ENCODE results near the gene TAF1D.

The TAF1D gene

DNA sequence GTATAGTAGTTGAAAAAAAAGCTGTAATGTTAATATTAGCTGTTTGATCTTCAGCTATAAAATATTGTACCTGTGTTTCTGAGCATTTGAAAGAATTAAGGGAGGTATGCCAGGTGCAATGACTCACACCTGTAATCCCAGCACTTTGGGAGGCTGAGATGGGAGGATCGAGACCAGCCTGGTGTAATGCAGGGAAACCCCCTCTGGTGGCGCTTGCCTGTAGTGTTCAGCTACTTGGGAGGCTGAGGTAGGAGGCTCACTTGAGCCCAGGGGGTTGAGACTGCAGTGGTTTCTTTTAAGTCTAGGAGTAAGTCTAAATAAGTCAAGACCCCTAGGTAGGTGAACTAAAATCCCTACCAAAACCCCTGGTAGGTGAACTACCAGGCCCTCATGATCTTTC, 37.1 kb downstream of the TAF1D start:
- ATAC-seq (replicated peaks; ENCODE audit: extremely low read depth, poor library complexity, severe bottlenecking) (no peak), DNase-seq (ENCODE audit: low spot score in 2 of 2) (no peak)
- Mint-ChIP-seq H3K36me3 (ENCODE audit: insufficient read depth) (peaks cover 42% of the 10 kb centered on the region), H3K9me3 (no peaks in the 10 kb centered on the region), H3K27ac (ENCODE audit: low read depth) (no peak overlapping the region), H3K27me3 (no peaks in the 10 kb centered on the region), H3K4me1 (no peaks in the 10 kb centered on the region), H3K4me3 (no peak overlapping the region)

DNA sequence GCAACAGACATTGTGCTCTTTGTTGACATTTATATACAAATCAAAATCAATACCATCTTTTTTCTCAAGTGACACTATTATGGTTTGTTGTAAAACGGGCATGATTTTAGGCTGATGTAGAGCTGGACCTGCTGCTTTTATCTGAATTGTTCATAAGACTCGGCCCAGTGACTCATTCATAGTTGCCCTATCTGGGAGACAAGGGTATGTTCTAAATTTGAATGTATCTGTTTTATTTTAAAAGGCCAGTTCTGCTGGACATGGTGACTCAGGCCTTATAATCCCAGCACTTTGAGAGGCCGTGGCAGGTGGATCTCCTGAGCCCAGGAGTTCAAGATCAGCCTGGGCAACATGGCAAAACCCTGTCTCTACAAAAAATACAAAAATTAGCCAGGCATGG, 40.5 kb downstream of the TAF1D start:
- H3K27ac Mint-ChIP-seq (ENCODE audit: low read depth) = no peak overlapping the region
- peaks cover 47% of the 10 kb centered on the region for H3K36me3 Mint-ChIP-seq (ENCODE audit: insufficient read depth)
- no peaks in the 10 kb centered on the region for H3K4me1 Mint-ChIP-seq
- H3K27me3 Mint-ChIP-seq = no peaks in the 10 kb centered on the region
- H3K4me3 Mint-ChIP-seq = no peak overlapping the region
- ATAC-seq (replicated peaks; ENCODE audit: extremely low read depth, poor library complexity, severe bottlenecking) (no peak), DNase-seq (ENCODE audit: low spot score in 2 of 2) (no peak)
- no peaks in the 10 kb centered on the region for H3K9me3 Mint-ChIP-seq

- H3K27me3 Mint-ChIP-seq = no peaks in the 10 kb centered on the region
- ATAC-seq (replicated peaks; ENCODE audit: extremely low read depth, poor library complexity, severe bottlenecking) (no peak), DNase-seq (ENCODE audit: low spot score in 2 of 2) (no peak)
- no peaks in the 10 kb centered on the region for H3K4me1 Mint-ChIP-seq
- H3K9me3 Mint-ChIP-seq = no peaks in the 10 kb centered on the region
- H3K36me3 Mint-ChIP-seq (ENCODE audit: insufficient read depth) = peaks cover 40% of the 10 kb centered on the region
- H3K4me3 Mint-ChIP-seq = no peak overlapping the region
- H3K27ac Mint-ChIP-seq (ENCODE audit: low read depth) = no peak overlapping the region
Measured at GRCh38 chr11:93697611-93698010, 43.7 kb downstream of the TAF1D start.

GRCh38 chr11:93694557-93694956, 46.7 kb downstream of the TAF1D start:
- no peaks in the 10 kb centered on the region for H3K9me3 Mint-ChIP-seq
- H3K4me1 Mint-ChIP-seq = peaks cover 5% of the 10 kb centered on the region
- H3K27ac Mint-ChIP-seq (ENCODE audit: low read depth) = no peak overlapping the region
- H3K27me3 Mint-ChIP-seq = no peaks in the 10 kb centered on the region
- DNase-seq (ENCODE audit: low spot score in 2 of 2) (no peak), ATAC-seq (replicated peaks; ENCODE audit: extremely low read depth, poor library complexity, severe bottlenecking) (no peak)
- peaks cover 40% of the 10 kb centered on the region for H3K36me3 Mint-ChIP-seq (ENCODE audit: insufficient read depth)
- H3K4me3 Mint-ChIP-seq = no peak overlapping the region

DNA sequence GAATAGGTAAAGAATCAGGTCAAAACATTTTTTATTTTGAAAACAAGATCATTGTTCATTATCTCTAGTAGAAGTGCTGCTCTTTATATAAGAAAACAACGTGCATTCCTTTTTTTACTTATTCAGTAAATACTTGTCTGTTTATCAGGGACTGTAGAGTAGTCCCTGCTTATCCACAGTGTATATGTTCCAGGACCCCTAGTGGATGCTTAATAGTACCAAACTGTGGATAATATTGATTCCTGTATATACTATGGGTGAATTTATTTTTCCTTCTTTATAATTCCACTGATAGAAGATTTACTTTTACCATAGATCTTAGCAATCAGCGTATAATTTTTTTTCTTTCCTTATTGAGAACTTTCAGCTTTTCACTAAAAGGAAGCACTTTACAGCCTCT, 47.2 kb downstream of the TAF1D start:
- Mint-ChIP-seq H3K4me3 (no peak overlapping the region), H3K36me3 (ENCODE audit: insufficient read depth) (peaks cover 37% of the 10 kb centered on the region), H3K27me3 (no peaks in the 10 kb centered on the region), H3K9me3 (no peaks in the 10 kb centered on the region), H3K27ac (ENCODE audit: low read depth) (no peak overlapping the region), H3K4me1 (peaks cover 7% of the 10 kb centered on the region)
- no peak for ATAC-seq (replicated peaks; ENCODE audit: extremely low read depth, poor library complexity, severe bottlenecking)
- no peak for DNase-seq (ENCODE audit: low spot score in 2 of 2)

DNA sequence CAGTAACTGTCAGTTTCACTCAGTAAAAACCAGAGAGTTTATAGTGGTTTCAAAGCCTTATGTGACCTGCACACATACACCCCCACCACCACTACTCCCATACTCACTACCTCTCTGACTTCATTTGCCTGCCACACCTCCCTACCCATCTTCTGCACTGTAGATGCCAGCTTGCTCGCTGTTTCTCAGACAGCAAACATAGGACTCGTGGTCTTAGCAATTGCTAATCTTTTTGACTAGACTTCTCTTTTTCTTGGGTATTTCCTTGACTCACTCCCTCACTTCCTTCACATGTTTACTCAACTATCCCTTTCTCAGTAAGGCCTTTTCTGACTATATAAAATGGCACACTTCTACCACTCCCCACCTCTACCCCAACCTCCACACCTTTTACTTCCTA, 52.1 kb downstream of the TAF1D start:
- Mint-ChIP-seq H3K4me3 (no peak overlapping the region), H3K36me3 (ENCODE audit: insufficient read depth) (peaks cover 30% of the 10 kb centered on the region), H3K27ac (ENCODE audit: low read depth) (peak overlapping the region; percentile 16), H3K27me3 (no peaks in the 10 kb centered on the region), H3K4me1 (peaks cover 12% of the 10 kb centered on the region), H3K9me3 (no peaks in the 10 kb centered on the region)
- no peak for ATAC-seq (replicated peaks; ENCODE audit: extremely low read depth, poor library complexity, severe bottlenecking)
- DNase-seq (ENCODE audit: low spot score in 2 of 2) = no peak

- H3K27me3 Mint-ChIP-seq = no peaks in the 10 kb centered on the region
- no peak for DNase-seq (ENCODE audit: low spot score in 2 of 2)
- no peaks in the 10 kb centered on the region for H3K9me3 Mint-ChIP-seq
- H3K4me3 Mint-ChIP-seq = no peak overlapping the region
- peaks cover 12% of the 10 kb centered on the region for H3K4me1 Mint-ChIP-seq
- no peak overlapping the region for H3K27ac Mint-ChIP-seq (ENCODE audit: low read depth)
- peaks cover 43% of the 10 kb centered on the region for H3K36me3 Mint-ChIP-seq (ENCODE audit: insufficient read depth)
- no peak for ATAC-seq (replicated peaks; ENCODE audit: extremely low read depth, poor library complexity, severe bottlenecking)
Measured at GRCh38 chr11:93686812-93687211, 54.5 kb downstream of the TAF1D start.

- Mint-ChIP-seq H3K4me3 (no peak overlapping the region), H3K27me3 (no peaks in the 10 kb centered on the region), H3K9me3 (no peaks in the 10 kb centered on the region), H3K36me3 (ENCODE audit: insufficient read depth) (peaks cover 45% of the 10 kb centered on the region), H3K4me1 (peaks cover 12% of the 10 kb centered on the region), H3K27ac (ENCODE audit: low read depth) (no peak overlapping the region)
- DNase-seq (ENCODE audit: low spot score in 2 of 2) (no peak), ATAC-seq (replicated peaks; ENCODE audit: extremely low read depth, poor library complexity, severe bottlenecking) (no peak)
Measured at GRCh38 chr11:93686226-93686625, 55.1 kb downstream of the TAF1D start.

Data from central memory CD8-positive, alpha-beta T cell (primary cell).